GM23338 (cell line): Measurements from ENCODE around the gene LLGL2. TPM values are rescaled to one million over a fixed set of nuclear protein-coding genes. Genes with fewer than 3 reads are reported as not detected.

ENCODE experiments used
- ATAC-seq: fragments of 200-7000 bp; cut with Tn5 transposase; 3 replicates; pipeline ENCODE4 v1.9.1; 2020
- DNase-seq: peaks from one replicate; pipeline ENCODE4 v3.0.0-alpha.2; 2015; ENCODE audit warnings: low spot score
- H2AFZ ChIP-seq: fragments of 200-600 bp; sonication (generic); 2 replicates; pipeline ENCODE4 v1.8.0; 2016; ENCODE audit warnings: antibody characterized with exemption, mild to moderate bottlenecking, moderate library complexity
- H3F3A ChIP-seq: fragments of 200-600 bp; sonication (generic); replicated peaks from 2 replicates; pipeline ENCODE4 v1.8.0; 2017; ENCODE audit warnings: antibody characterized with exemption, mixed run types, low read depth
- H3K27ac ChIP-seq: fragments of 200-600 bp; sonication (generic); 2 replicates; pipeline ENCODE4 v1.6.1; 2016; ENCODE audit warnings: low read depth
- H3K27me3 ChIP-seq: fragments of 200-600 bp; sonication (generic); 2 replicates; pipeline ENCODE4 v1.8.0; 2016; ENCODE audit warnings: mild to moderate bottlenecking, mixed run types, moderate library complexity; ENCODE audit not compliant: insufficient read depth
- H3K36me3 ChIP-seq: fragments of 200-600 bp; sonication (generic); 2 replicates; pipeline ENCODE4 v1.8.0; 2016; ENCODE audit warnings: mild to moderate bottlenecking; ENCODE audit not compliant: insufficient read depth
- H3K4me1 ChIP-seq: fragments of 200-600 bp; sonication (generic); 2 replicates; pipeline ENCODE4 v1.8.0; 2016; ENCODE audit warnings: mild to moderate bottlenecking, moderate library complexity; ENCODE audit not compliant: insufficient read depth
- H3K4me2 ChIP-seq: fragments of 200-600 bp; sonication (generic); 2 replicates; pipeline ENCODE4 v1.7.1; 2017; ENCODE audit warnings: mixed run types
- H3K4me3 ChIP-seq: fragments of 200-600 bp; sonication (generic); 2 replicates; pipeline ENCODE4 v1.6.1; 2016; ENCODE audit warnings: mixed run types
- H3K79me2 ChIP-seq: fragments of 200-600 bp; sonication (generic); replicated peaks from 2 replicates; pipeline ENCODE4 v1.8.0; 2017; ENCODE audit warnings: mild to moderate bottlenecking; ENCODE audit not compliant: insufficient read depth
- H3K9me2 ChIP-seq: fragments of 200-600 bp; sonication (generic); 2 replicates; pipeline ENCODE4 v1.8.0; 2017; ENCODE audit not compliant: insufficient read depth
- H4K20me1 ChIP-seq: fragments of 200-600 bp; sonication (generic); replicated peaks from 2 replicates; pipeline ENCODE4 v1.8.0; 2017; ENCODE audit warnings: mild to moderate bottlenecking; ENCODE audit not compliant: insufficient read depth
- H3K27ac Mint-ChIP-seq: 2 replicates; pipeline ENCODE4 v1.8.0; 2020; ENCODE audit warnings: inconsistent platforms, mild to moderate bottlenecking, moderate library complexity, mixed read lengths
- H3K27me3 Mint-ChIP-seq: 3 replicates; pipeline ENCODE4 v1.8.0; 2022; ENCODE audit warnings: low read depth, mild to moderate bottlenecking, moderate library complexity, mixed read lengths, inconsistent platforms; ENCODE audit not compliant: insufficient read depth, poor library complexity
- H3K36me3 Mint-ChIP-seq: 3 replicates; pipeline ENCODE4 v1.8.0; 2021; ENCODE audit warnings: low read depth, mild to moderate bottlenecking, inconsistent platforms, moderate library complexity, mixed read lengths
- H3K4me1 Mint-ChIP-seq: 3 replicates; pipeline ENCODE4 v1.8.0; 2020; ENCODE audit warnings: mild to moderate bottlenecking, inconsistent platforms, mixed read lengths
- H3K4me3 Mint-ChIP-seq: 3 replicates; pipeline ENCODE4 v1.8.0; 2021; ENCODE audit warnings: moderate library complexity, mild to moderate bottlenecking, inconsistent platforms, mixed read lengths
- H3K9me3 Mint-ChIP-seq: 3 replicates; pipeline ENCODE4 v1.8.0; 2020; ENCODE audit warnings: moderate library complexity, mild to moderate bottlenecking, inconsistent platforms, mixed read lengths
- CREB1 ChIP-seq: fragments of 250-450 bp; sonication (Bioruptor Pico); IDR thresholded peaks from 2 replicates; pipeline ENCODE4 v1.5.0; 2020; ENCODE audit warnings: low read depth, mild to moderate bottlenecking, moderate library complexity
- CTCF ChIP-seq, 2 experiments: fragments of 200-600 bp in 1 of 2; sonication (generic) in 1 of 2; conservative IDR thresholded peaks; 2 replicates each; pipeline versions ENCODE4 v1.5.1 to v1.6.1; 2016 to 2017; ENCODE audit warnings: antibody characterized with exemption in 2 of 2, low read depth in 2 of 2, mild to moderate bottlenecking in 2 of 2, moderate library complexity in 1 of 2
- ETS1 ChIP-seq: IDR thresholded peaks from 2 replicates; pipeline ENCODE4 v1.6.1; 2016; ENCODE audit warnings: antibody characterized with exemption
- EZH2 ChIP-seq: fragments of 200-600 bp; sonication (generic); IDR thresholded peaks from one replicate; pipeline ENCODE4 v1.8.0; 2017; ENCODE audit warnings: antibody characterized with exemption, mild to moderate bottlenecking, low read depth; ENCODE audit not compliant: unreplicated experiment
- EZH2phosphoT487 ChIP-seq: fragments of 200-600 bp; sonication (generic); IDR thresholded peaks from one replicate; pipeline ENCODE4 v1.8.1; 2018; ENCODE audit warnings: antibody characterized with exemption; ENCODE audit not compliant: unreplicated experiment
- JUNB ChIP-seq: IDR thresholded peaks from one replicate; pipeline ENCODE4 v1.6.1; 2016; ENCODE audit warnings: antibody characterized with exemption; ENCODE audit not compliant: unreplicated experiment
- NANOG ChIP-seq: IDR thresholded peaks from 2 replicates; pipeline ENCODE4 v1.6.1; 2016; ENCODE audit warnings: antibody characterized with exemption, borderline replicate concordance
- POLR2AphosphoS5 ChIP-seq: IDR thresholded peaks from 2 replicates; pipeline ENCODE4 v1.6.1; 2016; ENCODE audit warnings: antibody characterized with exemption, low read depth
- STAT1 ChIP-seq: IDR thresholded peaks from one replicate; pipeline ENCODE4 v1.6.1; 2016; ENCODE audit warnings: antibody characterized with exemption; ENCODE audit not compliant: unreplicated experiment
- ZNF114 ChIP-seq: fragments of 250-450 bp; sonication (Bioruptor Pico); IDR thresholded peaks from 2 replicates; pipeline ENCODE4 v1.5.0; 2020; ENCODE audit warnings: mild to moderate bottlenecking, moderate library complexity
- ZNF331 ChIP-seq: fragments of 250-450 bp; sonication (Bioruptor Pico); IDR thresholded peaks from 2 replicates; pipeline ENCODE4 v1.5.0; 2020; ENCODE audit warnings: low read depth, mild to moderate bottlenecking, moderate library complexity
- ZNF462 ChIP-seq: fragments of 250-450 bp; sonication (Bioruptor Pico); IDR thresholded peaks from 2 replicates; pipeline ENCODE4 v1.5.0; 2020; ENCODE audit warnings: mild to moderate bottlenecking, moderate library complexity
- polyA plus RNA-seq: library from polyadenylated mRNA; unstranded; fragments of >200 nt; fragmentation: Nextera tagmentation; extraction: Ambion mirVana; gene quantifications from 2 replicates; pipeline ENCODE4 v1.2.1, GENCODE V29; 2016
- total RNA-seq: library from RNA; depleted of rRNA; stranded (reverse); fragments of >200 nt; shearing (Covaris generic); gene quantifications from 2 replicates; pipeline ENCODE4 v1.2.3, GENCODE V29; 2014

The LLGL2 gene
- total and polyA plus RNA-seq, 2 experiments from 2014 or later, result 62.5 to 78.5 TPM

- no peak for TF ChIP-seq JUNB
- no peak for TF ChIP-seq NANOG
- no peak for TF ChIP-seq CREB1 (CRISPR knock-in tag)
- TF ChIP-seq EZH2phosphoT487, result no peak
Observed at GRCh38 chr17:75502721-75503329, 22.7 kb upstream of the LLGL2 start (continued).

GRCh38 chr17:75503337-75503950 is 22.1 kb upstream of the LLGL2 start:
- no peaks in the 10 kb centered on the region for H3K79me2 ChIP-seq
- H3K4me3 Mint-ChIP-seq, result no peak overlapping the region
- H3K27me3 ChIP-seq, result no peaks in the 10 kb centered on the region
- H3K27ac Mint-ChIP-seq, result no peak overlapping the region
- no peak for ATAC-seq
- no peaks in the 10 kb centered on the region; the same call in 1 of the 3 replicates for H3K4me1 Mint-ChIP-seq
- no peaks in the 10 kb centered on the region for H3F3A ChIP-seq
- no peaks in the 10 kb centered on the region for H4K20me1 ChIP-seq
- H3K4me2 ChIP-seq, result no peak overlapping the region
- H3K9me3 Mint-ChIP-seq, result no peaks in the 10 kb centered on the region
- H3K36me3 ChIP-seq, result no peaks in the 10 kb centered on the region
- no peaks in the 10 kb centered on the region for H3K4me1 ChIP-seq
- H3K27ac ChIP-seq, result no peak overlapping the region
- H3K4me3 ChIP-seq, result no peak overlapping the region
- H2AFZ ChIP-seq, result no peak overlapping the region
- peaks cover 5% of the 10 kb centered on the region for H3K27me3 Mint-ChIP-seq
- DNase-seq, result no peak
- no peaks in the 10 kb centered on the region for H3K9me2 ChIP-seq
- H3K36me3 Mint-ChIP-seq, result peaks cover 17% of the 10 kb centered on the region; the same call in 2 of the 3 replicates
- TF ChIP-seq JUNB, result no peak
- TF ChIP-seq ETS1, result no peak
- TF ChIP-seq CREB1 (CRISPR knock-in tag), result no peak
- no peak for TF ChIP-seq NANOG
- no peak for TF ChIP-seq POLR2AphosphoS5
- TF ChIP-seq ZNF114, result no peak
- TF ChIP-seq EZH2, result no peak
- TF ChIP-seq ZNF331 (CRISPR knock-in tag), result no peak
- no peak for TF ChIP-seq STAT1
- no peak for TF ChIP-seq EZH2phosphoT487
- no peak for TF ChIP-seq CTCF (conservative IDR thresholded peaks at IDR 0.05; ENCODE audit: low read depth in 2 of 2)
- no peak for TF ChIP-seq ZNF462 (CRISPR knock-in tag)
